Endothelial cell of umbilical vein (primary cell): Measurements from ENCODE around the gene PYROXD2. TPM values are rescaled to one million over a fixed set of nuclear protein-coding genes. Genes with fewer than 3 reads are reported as not detected.
"Not testable (repeated sequence)": the region's sequence is repeated elsewhere in the genome, so short reads cannot be mapped to it uniquely, and the experiment has no call there.

ENCODE experiments used
- BruUV-seq: library from RNA; stranded (reverse); fragments of 400-500 nt; replicated peaks from 2 replicates; lab custom pipeline; 2021; lab: Mats Ljungman, UMichigan
- CTCF ChIA-PET: fragments of 300-600, 350-600 bp; sonication (Branson Sonifier 250); formaldehyde crosslinking; loops from one replicate; lab custom pipeline; 2021; ENCODE audit warnings: antibody characterized with exemption, inconsistent platforms; lab: Charles Lee
- POLR2A ChIA-PET: fragments of 300-600, 350-600 bp; sonication (Branson Sonifier 250); formaldehyde crosslinking; loops from one replicate; lab custom pipeline; 2021; ENCODE audit warnings: antibody characterized with exemption, inconsistent platforms; lab: Charles Lee
- DNase-seq: peaks from one replicate; pipeline ENCODE4 v3.0.0-alpha.2; 2011; ENCODE audit warnings: low read depth, low spot score
- FAIRE-seq: peaks from 2 replicates; lab custom pipeline; 2011; peaks lifted over from hg19 to GRCh38; lab: Jason Lieb, UNC
- H2AFZ ChIP-seq: 2 replicates; pipeline ENCODE4 v1.6.0; 2012; ENCODE audit warnings: low read depth, low read length, control low read depth, inconsistent platforms
- H3K27ac ChIP-seq: 2 replicates; pipeline ENCODE4 v1.5.1; 2011; ENCODE audit warnings: low read depth, mild to moderate bottlenecking, control low read depth, low read length, moderate library complexity; ENCODE audit not compliant: insufficient read depth
- H3K27me3 ChIP-seq, 2 experiments: 2 replicates each; pipeline versions ENCODE4 v1.6.0 to v1.6.1; 2011; ENCODE audit warnings: low read length in 2 of 2, mixed read lengths in 1 of 2; ENCODE audit not compliant: control insufficient read depth in 2 of 2, insufficient read depth in 2 of 2
- H3K36me3 ChIP-seq, 2 experiments: 2 replicates in 1 of 2; 3 replicates in 1 of 2; pipeline ENCODE4 v1.5.1; 2011; ENCODE audit warnings: low read length in 2 of 2, mild to moderate bottlenecking in 1 of 2, moderate library complexity in 1 of 2; ENCODE audit not compliant: control insufficient read depth in 2 of 2, insufficient read depth in 2 of 2; ENCODE audit errors: extremely low read depth in 1 of 2
- H3K4me1 ChIP-seq: 3 replicates; pipeline ENCODE4 v1.5.1; 2011; ENCODE audit warnings: mild to moderate bottlenecking, low read length; ENCODE audit not compliant: control insufficient read depth, insufficient read depth; ENCODE audit errors: extremely low read depth
- H3K4me2 ChIP-seq: 2 replicates; pipeline ENCODE4 v1.6.1; 2011; ENCODE audit warnings: low read length, control low read depth, mixed read lengths; ENCODE audit not compliant: insufficient read depth
- H3K4me3 ChIP-seq, 3 experiments: fragments of 200-600 bp in 1 of 3; sonication (generic), shearing (Covaris generic) in 1 of 3; replicated peaks in 1 of 3; 2 replicates each; pipeline ENCODE4 v1.5.1; 2011 to 2016; ENCODE audit warnings: control low read depth in 3 of 3, low read length in 3 of 3, mild to moderate bottlenecking in 2 of 3, inconsistent platforms in 1 of 3, low read depth in 1 of 3, moderate library complexity in 1 of 3; ENCODE audit not compliant: insufficient read depth in 1 of 3
- H3K79me2 ChIP-seq: 2 replicates; pipeline ENCODE4 v1.6.0; 2012; ENCODE audit warnings: low read length, inconsistent platforms; ENCODE audit not compliant: control insufficient read depth, insufficient read depth
- H3K9ac ChIP-seq: replicated peaks from 2 replicates; pipeline ENCODE3; 2011; ENCODE audit warnings: low read length, control low read depth; ENCODE audit not compliant: insufficient read depth; ENCODE audit errors: extremely low read depth
- H3K9me1 ChIP-seq: replicated peaks from 3 replicates; pipeline ENCODE4 v1.6.0; 2011; ENCODE audit warnings: mild to moderate bottlenecking, low read length; ENCODE audit not compliant: control insufficient read depth, insufficient read depth; ENCODE audit errors: extremely low read depth
- H3K9me3 ChIP-seq: replicated peaks from 2 replicates; pipeline ENCODE4 v1.5.1; 2012; ENCODE audit warnings: low read length, inconsistent platforms; ENCODE audit not compliant: control insufficient read depth, insufficient read depth
- H4K20me1 ChIP-seq: replicated peaks from 2 replicates; pipeline ENCODE3; 2011; ENCODE audit warnings: mild to moderate bottlenecking, low read length; ENCODE audit not compliant: control insufficient read depth, insufficient read depth; ENCODE audit errors: extremely low read depth
- CTCF ChIP-seq, 2 donors: IDR thresholded peaks; 1 replicate in 1 of 2; 2 replicates in 1 of 2; pipeline ENCODE4 v1.5.1; 2011; ENCODE audit warnings: low read length in 2 of 2, mild to moderate bottlenecking in 2 of 2, moderate library complexity in 2 of 2, control low read depth in 1 of 2, inconsistent platforms in 1 of 2, low read depth in 1 of 2; ENCODE audit not compliant: insufficient read depth in 1 of 2; ENCODE audit errors: extremely low read depth in 1 of 2
- EZH2 ChIP-seq: IDR thresholded peaks from 2 replicates; pipeline ENCODE4 v1.6.1; 2012; ENCODE audit warnings: borderline replicate concordance, low read depth, mild to moderate bottlenecking, moderate library complexity, low read length, inconsistent platforms; ENCODE audit not compliant: severe bottlenecking
- FOS ChIP-seq: IDR thresholded peaks from 2 replicates; pipeline ENCODE4 v1.6.1; 2011; ENCODE audit warnings: mild to moderate bottlenecking, low read length, moderate library complexity, borderline replicate concordance; ENCODE audit not compliant: insufficient read depth
- GATA2 ChIP-seq: IDR thresholded peaks from 2 replicates; pipeline ENCODE4 v1.7.0; 2011; ENCODE audit warnings: low read depth, mild to moderate bottlenecking, moderate library complexity, mixed read lengths, low read length; ENCODE audit not compliant: insufficient read length, insufficient read depth
- JUN ChIP-seq: IDR thresholded peaks from 2 replicates; pipeline ENCODE4 v1.6.1; 2011; ENCODE audit warnings: borderline replicate concordance, low read depth; ENCODE audit not compliant: insufficient read length, insufficient read depth
- MAX ChIP-seq: IDR thresholded peaks from 2 replicates; pipeline ENCODE4 v1.6.1; 2011; ENCODE audit not compliant: insufficient read depth, insufficient read length
- MYC ChIP-seq: IDR thresholded peaks from one replicate; pipeline ENCODE4 v1.6.1; 2011; ENCODE audit warnings: mild to moderate bottlenecking, low read depth, low read length
- POLR2A ChIP-seq: IDR thresholded peaks from 2 replicates; pipeline ENCODE4 v1.6.1; 2012; ENCODE audit warnings: low read depth, mild to moderate bottlenecking, control low read depth, low read length
- POLR2AphosphoS5 ChIP-seq: IDR thresholded peaks from 2 replicates; pipeline ENCODE4 v1.6.1; 2012; ENCODE audit warnings: low read depth, mild to moderate bottlenecking, control low read depth, low read length, moderate library complexity; ENCODE audit not compliant: insufficient read depth
- dilution Hi-C: fragments of 300-500 bp; cut with MboI; formaldehyde crosslinking; loops from one replicate; pipeline ENCODE4 v1.15.0; 2019; ENCODE audit warnings: low sequenced_read_pairs; ENCODE audit not compliant: extremely low pct_ligation_motif_present
- intact Hi-C: fragments of 100-400 bp; cut with micrococcal nuclease; formaldehyde crosslinking; loops from one replicate; pipeline ENCODE4 v1.10.0; 2022
- polyA plus RNA-seq, 4 experiments: library from polyadenylated mRNA; depleted of rRNA in 3 of 4; stranded (reverse) in 3 of 4; unstranded in 1 of 4; fragments of >200 nt; gene quantifications; 2 replicates each; pipeline versions ENCODE4 v1.2.1 to v1.2.3, GENCODE V29; 2011 to 2012; ENCODE audit warnings: missing spikeins in 1 of 4
- total RNA-seq: library from RNA; stranded (reverse); gene quantifications from 2 replicates; pipeline ENCODE4 v1.2.3, GENCODE V29; 2021

The PYROXD2 gene
- total and polyA plus RNA-seq, 2 donors (not counting 3 experiments of a cell fraction or from before 2014, with no cell fraction given): 7.0 to 13.7 TPM

- H3K9me1 ChIP-seq: no peaks in the 10 kb centered on the region
- dilution Hi-C loops: no loop called here
- no peak overlapping the region for H3K9ac ChIP-seq
- intact Hi-C loops: no loop called here
- no TSS peak for BruUV-seq
- ChIA-PET CTCF (interaction anchor here (0.9 to 1.2 kb wide), 2 partner anchors 16 to 82 kb away, joined by 3 read pairs; no protein-coding TSS in a partner anchor), POLR2A (no interaction called here)
- H2AFZ ChIP-seq: no peak overlapping the region
- TF ChIP-seq JUN (no peak), POLR2A (peak; percentile 32), POLR2AphosphoS5 (peak; percentile 64), MYC (no peak), EZH2 (no peak), GATA2 (peak; percentile 35), MAX (no peak), CTCF (IDR thresholded peaks at IDR 0.05; ENCODE audit: extremely low read depth in 1 of 2, insufficient read depth in 1 of 2, low read depth in 1 of 2, low read length in 2 of 2) (no peak), FOS (peak; percentile 56)
- no peak overlapping the region for H3K4me2 ChIP-seq
- H3K9me3 ChIP-seq: no peaks in the 10 kb centered on the region
- no peaks in the 10 kb centered on the region for H3K79me2 ChIP-seq
- peaks cover 12 to 15% of the 10 kb centered on the region in 2 experiments for H3K27me3 ChIP-seq
- H3K36me3 ChIP-seq: no peaks in the 10 kb centered on the region
- no peak overlapping the region for H3K27ac ChIP-seq
- peak; percentile 73 for FAIRE-seq
- no peaks in the 10 kb centered on the region for H4K20me1 ChIP-seq
- peak; percentile 86 for DNase-seq
- H3K4me1 ChIP-seq: peaks cover 11% of the 10 kb centered on the region
- no peak overlapping the region for H3K4me3 ChIP-seq
These were observed 70.4 kb downstream of the PYROXD2 start for GRCh38 chr10:98344589-98345038.

GRCh38 chr10:98341701-98342100 lies 73.3 kb downstream of the PYROXD2 start:
- peaks cover 11% of the 10 kb centered on the region for H3K4me1 ChIP-seq
- H4K20me1 ChIP-seq, intact Hi-C loops, DNase-seq, H3K4me2 ChIP-seq, BruUV-seq, H2AFZ ChIP-seq, H3K9ac ChIP-seq, POLR2A ChIA-PET, H3K27me3 ChIP-seq, H3K4me3 ChIP-seq, H3K9me3 ChIP-seq, FAIRE-seq, H3K36me3 ChIP-seq, H3K27ac ChIP-seq, dilution Hi-C loops, H3K9me1 ChIP-seq, H3K79me2 ChIP-seq: not testable (repeated sequence)
- CTCF ChIA-PET: interaction anchor here (0.8 kb wide), 1 partner anchor 33 kb away, joined by 3 read pairs; no protein-coding TSS in a partner anchor
